Activated CD4-positive, alpha-beta T cell treated with anti-CD3 and anti-CD28 coated beads, Interleukin-2, amount 50 U/mL, for 48 hours (primary cell): ENCODE data around the gene BEND7.
"Not testable (repeated sequence)": the region's sequence is repeated elsewhere in the genome, so short reads cannot be mapped to it uniquely, and the experiment has no call there.

Experiments used
- DNase-seq, 2 experiments: peaks; one replicate each; pipeline ENCODE4 v3.0.0-alpha.2; 2020

BEND7 gene, protein sequence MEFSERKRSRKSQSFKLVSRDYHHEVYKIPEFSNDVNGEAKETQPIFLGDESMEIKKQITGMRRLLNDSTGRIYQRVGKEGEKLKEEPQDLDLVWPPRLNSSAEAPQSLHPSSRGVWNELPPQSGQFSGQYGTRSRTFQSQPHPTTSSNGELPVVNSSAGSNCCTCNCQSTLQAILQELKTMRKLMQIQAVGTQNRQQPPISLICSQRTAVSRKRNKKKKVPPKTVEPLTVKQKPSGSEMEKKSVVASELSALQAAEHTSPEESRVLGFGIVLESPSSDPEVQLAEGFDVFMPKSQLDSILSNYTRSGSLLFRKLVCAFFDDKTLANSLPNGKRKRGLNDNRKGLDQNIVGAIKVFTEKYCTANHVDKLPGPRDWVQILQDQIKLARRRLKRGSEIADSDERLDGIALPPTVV

DNA sequence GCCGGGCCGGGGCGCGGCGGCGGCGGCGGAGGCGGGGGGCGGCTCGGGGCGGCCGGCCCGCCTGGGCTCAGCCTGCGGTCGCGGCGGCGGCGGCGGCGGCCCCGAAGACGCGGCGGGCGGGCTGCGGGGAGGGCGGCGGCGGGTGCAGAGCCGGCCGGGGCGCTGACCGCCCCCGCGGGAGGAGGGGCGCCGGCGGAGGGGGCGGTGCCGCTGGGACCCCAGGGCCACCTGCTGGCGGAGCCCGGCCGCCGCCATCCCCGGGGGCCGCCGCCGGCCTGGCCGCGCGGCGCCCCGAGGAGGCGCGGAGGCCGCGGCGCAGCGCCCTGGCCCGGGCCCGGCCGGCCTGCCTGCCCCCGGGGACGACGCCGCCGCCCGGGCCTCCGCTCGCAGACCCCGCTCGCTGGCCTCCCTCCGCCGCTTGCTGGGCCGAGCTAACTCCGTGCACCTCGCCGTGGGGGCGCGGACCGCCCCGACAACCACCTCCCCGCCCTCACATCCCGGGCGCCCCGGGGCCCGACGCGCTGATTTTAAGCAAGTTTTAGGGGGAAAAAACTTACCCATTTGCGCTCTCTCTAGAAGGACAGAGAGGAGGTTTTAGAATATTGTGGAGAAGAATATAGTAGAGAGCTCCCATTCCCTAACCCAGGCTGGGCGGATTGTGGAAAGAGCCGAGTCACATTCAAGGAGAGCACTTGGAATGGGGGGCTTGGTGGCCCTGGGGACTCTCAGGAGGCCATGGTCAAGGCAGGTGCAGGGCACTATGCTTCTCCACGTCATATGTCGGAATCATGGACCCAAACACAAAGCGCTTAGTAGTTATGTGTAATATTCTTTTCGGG, at the start of gene BEND7:
Gene BEND7, minus strand, starts transcription at position 140 of the 839 bp plus-strand sequence. CDS start 481 bp downstream, outside the sequence.
- peak; percentile 5 to 21 for DNase-seq

DNA sequence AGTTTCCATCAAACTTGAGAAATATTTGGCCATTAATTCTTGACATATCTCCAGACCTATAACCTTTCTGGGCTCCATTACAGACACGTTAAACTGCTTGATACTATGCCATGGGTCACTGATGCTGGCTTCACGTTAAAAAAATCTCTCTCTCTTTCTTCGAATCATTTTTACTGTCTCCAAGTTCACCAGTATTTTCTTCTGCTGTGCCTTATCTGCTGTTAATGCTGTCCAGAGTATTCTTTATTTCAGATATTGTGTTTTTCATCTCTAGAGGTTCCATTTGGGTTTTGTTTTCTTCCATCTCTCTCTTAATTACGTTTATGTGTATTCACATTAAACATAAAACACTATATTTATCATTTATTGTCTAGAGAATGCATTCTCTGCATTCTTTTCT, 45.1 kb upstream of the BEND7 start:
- no peak for DNase-seq

DNA sequence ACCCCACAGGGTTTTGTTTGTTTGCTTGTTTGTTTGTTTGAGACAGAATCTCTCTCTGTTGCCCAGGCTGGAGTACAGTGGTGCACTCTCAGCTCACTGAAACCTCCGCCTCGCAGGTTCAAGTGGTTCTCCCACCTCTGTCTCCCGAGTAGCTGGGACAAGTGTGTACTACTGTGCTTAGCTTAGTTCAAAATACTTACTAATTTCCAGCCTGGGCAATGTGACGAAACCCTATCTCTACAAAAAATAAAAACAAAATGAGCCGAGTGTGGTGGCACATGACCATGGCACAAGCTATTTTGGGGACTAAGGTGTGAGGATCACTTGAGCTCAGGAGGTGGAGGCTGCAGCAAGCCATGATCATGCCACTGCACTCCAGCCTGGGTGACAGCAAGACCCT, 42.7 kb upstream of the BEND7 start:
- DNase-seq, result no peak

DNA sequence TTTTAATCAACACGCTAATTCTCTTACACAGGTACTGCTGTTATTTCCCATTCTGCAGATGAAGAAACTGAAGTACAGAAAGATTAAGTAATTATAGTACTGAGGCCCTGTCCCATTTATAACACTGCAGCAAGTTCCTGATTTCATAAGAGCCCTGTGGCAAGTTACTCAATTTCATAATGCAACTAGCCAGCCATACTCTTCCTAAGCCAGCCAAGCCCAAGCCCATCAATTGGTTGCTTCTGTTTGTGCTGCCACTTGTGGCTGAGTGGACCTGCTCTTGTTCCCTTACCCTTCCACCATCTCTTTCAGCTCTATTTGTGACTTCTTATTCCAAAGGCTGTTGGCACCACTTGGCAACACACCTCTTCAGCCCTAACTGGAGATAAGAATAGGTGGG, 38.2 kb upstream of the BEND7 start:
- no peak for DNase-seq

DNA sequence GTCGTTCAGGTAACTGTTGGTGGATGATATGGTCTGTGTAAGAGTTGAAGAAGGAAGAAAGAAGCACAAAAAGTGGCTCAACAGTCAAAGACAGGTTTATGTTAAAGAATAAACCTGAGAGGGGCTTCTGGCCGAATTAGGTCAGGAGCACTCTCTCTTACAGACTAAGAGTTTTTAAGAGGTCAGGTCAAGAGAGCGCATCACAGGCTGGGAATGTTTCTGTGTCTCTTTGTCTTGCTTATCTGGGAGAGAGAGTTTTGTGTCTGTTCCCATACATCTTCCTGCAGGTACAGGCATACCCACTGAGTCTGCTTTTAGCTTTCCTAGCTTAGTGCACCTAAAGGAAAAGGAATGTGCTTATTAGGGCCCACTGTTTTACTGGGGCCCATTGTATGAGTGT, 35.8 kb upstream of the BEND7 start:
- DNase-seq, result no peak

DNA sequence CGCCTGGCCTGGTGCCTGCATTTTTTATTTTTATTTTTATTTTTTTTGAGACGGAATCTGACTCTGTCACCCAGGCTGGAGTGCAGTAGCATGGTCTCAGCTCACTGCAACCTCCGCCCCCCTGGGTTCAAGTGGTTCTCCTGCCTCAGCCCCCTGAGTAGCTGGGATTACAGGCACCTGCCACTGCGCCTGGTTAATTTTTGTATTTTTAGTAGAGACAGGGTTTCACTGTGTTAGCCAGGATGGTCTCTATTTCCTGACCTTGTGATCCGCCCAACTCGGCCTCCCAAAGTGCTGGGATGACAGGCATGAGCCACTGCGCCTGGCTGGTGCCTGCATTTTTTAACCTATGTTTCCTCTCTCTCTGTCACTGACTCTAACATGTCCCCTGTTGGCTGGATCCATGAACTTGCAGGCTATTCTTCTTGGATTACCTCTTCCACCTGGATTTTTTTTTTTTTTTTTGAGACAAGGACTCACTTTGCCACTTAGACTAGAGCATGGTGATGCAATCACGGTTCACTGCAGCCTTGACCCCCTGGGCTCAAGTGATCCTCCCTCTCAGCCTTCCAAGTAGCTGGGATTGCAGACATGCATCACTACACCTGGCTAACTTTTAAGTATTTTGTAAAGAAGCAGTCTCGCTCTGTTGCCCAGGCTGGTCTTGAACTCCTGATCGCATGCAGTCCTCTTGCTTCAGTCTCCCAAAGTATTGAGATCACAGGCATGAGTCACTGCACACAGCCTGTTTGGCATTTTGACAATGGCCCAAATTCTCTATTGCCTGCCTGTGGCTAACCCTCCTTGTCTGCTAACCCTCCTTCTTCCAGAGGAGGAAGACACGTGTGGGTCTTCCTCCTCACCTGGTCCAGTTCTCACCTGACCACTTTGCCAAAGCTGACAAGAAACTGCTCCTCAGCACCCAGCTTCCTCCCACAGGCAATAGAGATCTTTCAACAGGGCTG, 34.9 kb upstream of the BEND7 start:
- DNase-seq, result no peak

DNA sequence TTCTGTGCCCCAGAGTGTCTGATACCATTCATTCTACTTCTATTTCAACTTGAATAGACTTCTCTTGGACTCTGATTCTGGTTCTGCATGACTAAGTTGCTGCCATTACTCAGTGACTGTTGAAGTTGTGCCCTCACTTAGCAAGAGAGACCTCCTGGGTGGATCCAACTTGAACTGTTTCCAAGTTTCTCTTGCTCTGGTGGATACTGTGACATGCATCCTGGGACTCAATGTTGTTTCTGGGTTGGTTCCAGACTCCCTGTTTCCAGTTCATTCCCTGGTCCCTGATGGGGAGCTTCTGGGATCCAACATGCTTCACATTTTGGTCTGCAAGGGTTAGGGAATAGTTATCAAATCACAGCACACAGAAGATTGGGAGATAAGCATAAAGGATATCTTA, 31.8 kb upstream of the BEND7 start:
- DNase-seq, result no peak

DNA sequence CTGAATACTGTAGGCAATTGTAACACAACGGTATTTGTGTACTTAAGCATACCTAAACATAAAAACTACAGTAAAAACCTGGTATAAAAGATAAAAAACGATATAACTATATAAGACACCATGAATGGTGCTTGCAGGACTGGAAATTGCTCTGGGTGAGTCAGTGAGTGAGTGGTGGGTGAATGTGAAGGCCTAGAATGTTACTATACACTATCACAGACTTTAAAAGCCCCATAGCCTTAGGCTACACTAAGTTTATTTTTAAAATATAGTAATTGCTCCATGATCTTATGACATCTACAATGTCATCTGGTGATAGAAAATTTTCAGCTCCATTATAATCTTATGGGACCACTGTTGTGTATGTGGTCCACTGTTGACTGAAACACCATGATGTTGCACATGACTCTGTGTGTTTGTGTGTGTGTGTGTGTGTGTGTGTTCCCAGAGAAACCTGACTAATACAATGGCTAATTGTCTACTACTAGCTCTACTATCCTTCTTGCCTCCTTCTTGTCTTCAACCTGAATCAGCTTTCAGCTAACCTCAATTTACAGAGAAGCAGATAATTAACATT, 30.4 kb upstream of the BEND7 start:
- no peak for DNase-seq

DNA sequence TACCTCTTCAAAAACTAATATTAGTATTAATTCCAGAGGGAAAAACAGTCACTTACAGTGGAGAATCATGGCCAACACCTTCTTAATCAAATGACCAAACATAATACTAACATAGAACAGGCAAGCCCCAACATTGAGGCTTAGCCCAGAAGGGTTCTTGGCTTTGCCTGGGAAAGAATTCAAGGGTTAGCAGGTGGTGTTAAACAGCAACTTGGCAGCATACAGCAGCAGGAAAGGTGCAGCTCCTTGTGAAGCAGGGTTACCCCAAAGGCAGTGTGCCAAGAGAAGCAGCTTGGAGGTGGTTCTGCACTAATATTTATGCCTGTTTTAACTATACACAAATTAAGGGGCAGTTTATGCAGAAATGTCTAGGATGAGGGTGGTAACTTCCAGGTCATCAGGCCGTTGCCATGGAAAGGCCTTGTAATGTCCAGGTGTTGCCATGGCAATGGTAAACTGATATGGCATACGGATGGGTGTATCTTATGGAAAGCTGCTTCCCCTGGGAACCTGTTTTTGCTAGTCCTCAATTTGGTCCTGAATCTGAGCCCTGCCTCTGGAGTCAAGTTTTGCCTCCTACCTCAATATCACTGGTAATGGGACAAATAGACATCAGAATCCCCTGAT, 27.2 kb upstream of the BEND7 start:
- DNase-seq, result no peak

DNA sequence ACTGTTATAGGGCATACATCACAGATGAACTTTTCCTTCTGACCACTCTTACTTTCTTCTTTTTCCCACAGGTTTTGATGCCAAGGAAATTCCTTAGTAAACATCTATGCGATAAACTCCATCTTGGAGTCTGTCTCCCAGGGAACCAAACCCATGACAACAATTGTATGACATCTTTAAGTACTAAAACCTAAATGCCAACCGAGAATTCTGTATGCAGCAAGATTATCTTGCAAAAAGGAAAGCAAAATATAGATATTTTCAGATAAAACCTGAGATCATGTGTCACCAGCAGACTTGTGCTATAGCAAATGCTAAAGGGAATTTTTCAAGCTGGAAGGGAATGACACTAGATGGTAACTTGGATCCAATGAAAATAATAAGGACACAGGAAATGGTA, 22.0 kb upstream of the BEND7 start:
- DNase-seq, result no peak

DNA sequence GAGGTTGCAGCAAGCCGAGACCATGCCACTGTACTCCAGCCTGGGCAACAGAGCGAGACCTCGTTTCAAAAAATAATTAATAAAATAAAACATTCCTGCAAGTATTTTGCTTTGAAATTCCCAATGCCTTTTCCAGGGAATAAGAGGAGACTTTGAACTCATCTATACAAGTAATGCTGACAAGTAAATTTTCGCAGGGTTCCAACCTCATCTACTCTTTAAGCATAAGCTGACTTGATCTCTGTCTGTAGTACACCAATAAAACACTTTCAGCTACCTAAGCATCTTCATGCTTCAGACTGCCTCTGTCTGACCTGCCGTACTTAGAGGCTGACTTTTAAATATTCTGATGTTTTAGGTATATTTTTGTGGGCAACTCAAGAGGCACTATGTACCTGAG, 13.7 kb upstream of the BEND7 start:
- no peak for DNase-seq

DNA sequence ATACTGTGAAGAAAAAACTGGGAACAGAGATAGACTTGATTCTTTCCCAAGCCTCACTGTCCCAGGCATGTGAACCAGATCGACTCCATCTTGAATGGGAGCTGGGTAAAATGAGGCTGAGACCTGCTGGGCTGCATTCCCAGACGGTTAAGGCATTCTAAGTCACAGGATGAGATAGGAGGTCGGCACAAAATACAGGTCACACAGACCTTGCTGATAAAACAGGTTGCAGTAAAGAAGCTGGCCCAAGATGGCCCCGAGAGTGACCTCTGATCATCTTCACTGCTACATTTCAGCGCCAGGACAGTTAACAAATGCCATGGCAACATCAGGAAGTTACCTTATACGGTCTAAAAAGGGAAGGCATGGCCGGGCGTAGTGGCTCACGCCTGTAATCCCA, 9.2 kb upstream of the BEND7 start:
- DNase-seq, result not testable (repeated sequence)

DNA sequence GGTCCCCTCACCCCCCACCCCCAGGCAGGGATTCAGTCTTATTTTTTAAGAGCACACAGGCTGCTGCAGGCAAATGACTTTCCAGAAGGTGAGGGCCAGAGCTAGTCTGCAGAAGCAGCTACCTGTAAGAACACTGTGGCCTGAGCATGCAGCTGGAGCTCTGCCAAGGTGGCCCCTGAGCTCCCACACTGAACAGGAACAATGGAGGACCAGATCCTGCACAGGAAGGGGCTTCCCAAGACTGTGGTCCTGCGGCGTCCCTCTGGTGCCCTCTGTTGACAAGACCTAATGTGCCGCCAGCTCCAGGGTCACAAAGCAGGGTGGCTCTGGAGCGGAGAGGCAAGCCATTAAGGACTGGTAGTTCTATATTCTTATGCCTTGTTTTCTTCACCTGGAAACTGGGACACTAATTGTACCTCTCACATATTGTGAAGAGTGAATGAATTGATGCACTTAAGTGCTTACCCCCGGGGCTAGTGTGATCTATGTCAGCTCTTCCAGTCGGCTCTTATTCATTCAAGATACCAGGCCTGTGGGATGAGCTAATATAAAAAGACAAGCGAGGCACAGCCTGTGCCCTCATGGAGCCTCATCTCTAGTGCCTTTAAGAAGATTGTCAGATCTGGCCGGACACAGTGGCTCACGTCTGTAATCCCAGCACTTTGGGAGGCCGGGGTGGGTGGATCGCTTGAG, 8.0 kb upstream of the BEND7 start:
- DNase-seq, result peak; percentile 26 to 51

DNA sequence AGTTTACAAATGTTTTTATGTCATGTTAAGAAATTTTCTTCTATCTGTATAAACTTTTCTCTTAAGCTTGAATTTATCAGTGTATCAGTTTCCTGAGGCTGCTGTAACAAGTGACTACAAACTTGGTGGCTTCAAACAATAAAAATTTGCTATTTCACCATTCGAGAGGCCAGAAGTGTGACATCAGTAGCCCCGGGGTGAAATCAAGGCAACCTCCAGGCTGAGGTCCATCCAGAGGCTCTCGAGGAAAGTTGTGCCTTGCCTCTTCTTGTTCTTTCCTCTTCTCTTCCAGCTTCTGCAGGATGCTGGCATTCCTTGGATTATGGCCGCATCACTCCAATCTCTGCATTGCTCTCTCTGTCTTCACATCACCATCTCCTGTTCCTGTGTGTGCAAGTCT, 6.5 kb upstream of the BEND7 start:
- DNase-seq, result no peak

DNA sequence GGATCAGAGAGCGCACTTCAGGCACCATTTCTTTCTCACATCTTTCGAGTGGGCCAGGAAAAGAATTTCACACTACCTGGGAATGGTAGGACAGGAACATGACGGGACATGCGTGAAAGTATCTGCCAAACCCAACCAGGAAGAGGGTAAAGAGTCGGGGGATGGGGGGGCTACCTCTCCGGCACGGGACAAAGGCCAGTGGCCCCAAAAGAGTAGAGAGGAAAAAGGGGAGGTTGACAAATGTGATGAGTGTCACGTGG, 830 bp upstream of the BEND7 start:
- DNase-seq, result no peak

DNA sequence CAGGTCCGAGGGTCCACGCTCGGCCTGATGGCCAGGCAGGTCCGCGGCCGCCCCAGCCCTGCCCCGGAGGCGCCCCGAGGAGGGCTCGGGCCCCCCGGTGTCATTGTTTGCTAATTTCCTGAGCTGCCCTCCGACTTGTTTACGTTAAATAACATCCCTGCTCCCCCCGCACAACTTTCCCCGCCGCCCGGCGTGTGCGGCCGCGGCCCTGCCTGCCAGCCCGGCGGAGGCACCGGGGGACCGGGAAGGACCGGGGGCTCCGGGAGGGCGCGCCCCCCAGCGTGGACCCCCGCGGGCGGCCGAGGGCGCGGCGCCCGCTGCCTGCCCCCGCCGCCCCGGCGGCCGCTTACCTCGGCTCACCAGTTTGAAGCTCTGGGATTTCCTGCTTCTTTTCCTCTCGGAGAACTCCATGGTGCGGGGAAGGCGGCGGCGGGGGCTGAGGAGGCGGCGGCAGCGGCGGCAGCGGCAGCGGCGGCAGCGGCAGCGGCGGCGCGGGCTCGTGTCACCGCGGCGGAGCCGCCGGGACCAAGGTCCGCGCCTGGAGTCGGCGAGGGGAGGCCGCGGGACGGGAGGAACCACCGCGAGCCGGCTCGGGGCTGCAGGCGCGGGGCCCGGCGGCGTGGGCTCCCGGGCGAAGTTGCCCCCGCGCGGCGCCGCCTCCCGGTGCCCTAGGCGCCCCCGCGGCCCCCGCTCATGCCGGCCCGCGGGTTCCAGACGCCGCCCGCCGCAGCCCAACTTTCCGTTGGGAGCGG, 515 bp downstream of the BEND7 start:
- DNase-seq, result no peak

DNA sequence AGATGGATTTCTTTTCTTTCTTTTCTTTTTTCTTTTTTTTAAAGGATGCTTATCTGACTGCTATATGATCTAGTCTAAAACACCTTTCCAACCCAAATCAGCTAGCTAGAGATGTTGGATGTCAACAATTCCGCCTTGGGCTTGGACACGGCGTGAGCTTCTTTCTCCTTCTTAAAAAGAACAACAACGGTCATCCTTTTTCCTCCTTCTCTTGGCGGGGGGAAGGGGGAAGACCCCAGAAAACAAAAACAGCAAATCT, 1.0 kb downstream of the BEND7 start:
- DNase-seq, result no peak

DNA sequence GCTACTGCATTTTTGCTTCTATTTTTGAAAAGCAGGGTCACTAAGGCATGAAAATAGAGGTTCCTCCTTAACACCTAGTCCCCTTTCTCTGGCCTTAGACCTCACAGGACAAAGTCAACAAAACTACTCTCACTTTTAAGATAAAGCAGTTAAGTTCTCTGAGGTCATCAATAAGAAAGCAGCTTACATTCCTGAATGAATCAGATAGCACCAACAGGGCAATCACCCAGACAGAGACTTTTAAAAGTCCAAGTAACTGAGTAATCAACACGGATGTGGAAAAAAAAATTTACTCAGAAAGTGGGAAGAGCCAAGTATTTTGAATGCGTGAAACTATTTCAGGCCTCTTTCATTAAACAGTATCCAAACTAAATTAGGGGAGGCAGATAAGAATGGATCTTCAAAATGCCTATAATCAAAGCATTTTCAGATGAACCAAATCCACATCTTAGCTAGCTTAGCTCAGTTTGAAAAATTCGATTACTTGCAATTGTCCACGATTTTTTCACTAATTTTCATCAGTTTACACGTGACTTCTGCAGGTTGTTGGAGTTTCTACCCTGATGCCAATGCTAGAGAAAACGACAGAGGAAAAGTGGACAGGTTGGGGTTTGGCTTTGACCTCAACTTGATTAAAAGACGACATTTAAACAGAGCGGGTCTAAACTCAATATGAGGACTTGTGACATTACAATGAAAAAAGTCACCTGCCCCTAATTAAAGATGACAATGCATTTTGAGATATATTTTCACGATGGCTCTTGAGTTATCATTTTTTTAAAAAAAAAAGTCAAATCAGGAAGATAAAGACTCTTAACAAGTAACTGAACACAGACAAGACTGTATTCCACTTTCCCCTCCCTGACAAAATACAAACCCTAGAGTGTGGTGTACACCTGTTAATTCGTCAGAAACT, 1.6 kb downstream of the BEND7 start:
- no peak for DNase-seq

DNA sequence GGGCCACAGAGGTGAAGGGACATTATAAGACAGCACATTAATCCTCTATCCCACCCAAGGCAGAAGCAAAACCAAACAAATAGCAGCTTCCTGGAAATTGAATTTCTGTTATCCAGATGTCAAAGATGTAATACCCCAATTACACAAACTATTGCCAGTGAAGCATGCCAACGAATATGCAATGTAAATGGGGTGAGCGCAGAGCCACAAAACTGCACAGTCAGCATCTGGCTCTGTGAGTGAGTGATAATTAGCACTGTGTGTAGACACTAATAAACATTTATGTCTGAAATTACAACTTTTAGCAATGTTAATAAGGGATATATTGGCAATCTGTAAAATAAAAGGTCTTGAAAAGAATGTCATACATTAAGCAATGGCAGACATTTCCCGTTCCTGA, 3.2 kb downstream of the BEND7 start:
- DNase-seq, result no peak

DNA sequence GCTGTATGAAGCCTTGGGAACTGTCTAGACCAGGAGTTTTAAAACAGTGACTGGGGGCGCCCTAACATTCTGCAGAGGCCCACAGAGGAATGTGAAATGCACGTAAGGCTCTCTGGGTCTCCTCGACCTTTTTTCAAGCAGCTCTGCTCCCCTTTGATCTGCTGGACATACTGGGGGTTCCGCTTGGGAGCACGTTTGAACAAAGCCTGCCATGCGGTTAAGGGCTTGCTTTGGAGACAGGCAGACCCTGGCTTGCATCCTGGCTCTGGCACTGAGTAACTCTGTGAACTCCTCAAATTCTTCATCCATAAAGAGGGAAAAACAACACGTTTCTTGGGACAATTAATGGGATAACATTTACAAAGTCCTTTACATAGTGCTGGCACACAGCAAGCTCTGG, 7.8 kb downstream of the BEND7 start:
- DNase-seq, result no peak
